Kidney (tissue), 14 donors: ENCODE measurements around the gene EPSTI1. TPM values are rescaled to one million over a fixed set of nuclear protein-coding genes. Genes with fewer than 3 reads are reported as not detected.
A peak's percentile ranks its signal among the peaks of the same experiment; 100 is the strongest.

Experiments used
- DNase-seq, 5 donors: peaks; one replicate each; pipeline ENCODE4 v3.0.0-alpha.2; 2013 to 2020
- FAIRE-seq: peaks from 2 replicates; lab custom pipeline; 2012; peaks lifted over from hg19 to GRCh38; lab: Jason Lieb, UNC
- H3K27ac ChIP-seq, 2 donors: one replicate each; pipeline ENCODE4 v1.7.0; 2013; ENCODE audit warnings: low read depth in 2 of 2, low read length in 2 of 2, inconsistent platforms in 1 of 2
- H3K27me3 ChIP-seq: one replicate; pipeline ENCODE4 v1.7.1; 2013; ENCODE audit warnings: low read length, inconsistent platforms; ENCODE audit not compliant: control insufficient read depth, insufficient read depth
- H3K36me3 ChIP-seq, 3 donors: one replicate each; pipeline versions ENCODE4 v1.7.0 to v1.7.1; 2013; ENCODE audit warnings: low read length in 3 of 3, control low read depth in 1 of 3, inconsistent platforms in 1 of 3; ENCODE audit not compliant: insufficient read depth in 3 of 3, control insufficient read depth in 2 of 3
- H3K4me1 ChIP-seq, 3 donors: one replicate each; pipeline versions ENCODE4 v1.7.0 to v1.7.1; 2013; ENCODE audit warnings: low read length in 3 of 3, inconsistent platforms in 1 of 3, low read depth in 1 of 3; ENCODE audit not compliant: control insufficient read depth in 2 of 3, insufficient read depth in 2 of 3
- H3K4me3 ChIP-seq, 3 donors: one replicate each; pipeline versions ENCODE4 v1.7.0 to v1.8.1; 2013; ENCODE audit warnings: low read length in 3 of 3, control low read depth in 1 of 3, inconsistent platforms in 1 of 3
- H3K9ac ChIP-seq, 3 donors: one replicate each; pipeline versions ENCODE4 v1.7.0 to v1.7.1; 2013; ENCODE audit warnings: low read length in 3 of 3, control low read depth in 1 of 3, inconsistent platforms in 1 of 3
- H3K9me3 ChIP-seq, 3 donors: one replicate each; pipeline versions ENCODE4 v1.7.0 to v1.7.1; 2013; ENCODE audit warnings: low read length in 3 of 3, control low read depth in 1 of 3, inconsistent platforms in 1 of 3; ENCODE audit not compliant: control insufficient read depth in 2 of 3, insufficient read depth in 1 of 3
- CTCF ChIP-seq: IDR thresholded peaks from 3 replicates; pipeline ENCODE4 v1.5.1; 2012; ENCODE audit warnings: mild to moderate bottlenecking, moderate library complexity, borderline replicate concordance; ENCODE audit not compliant: insufficient read depth; ENCODE audit errors: extremely low read depth
- intact Hi-C: fragments of 100-400 bp; cut with DNase I; formaldehyde crosslinking; loops from one replicate; pipeline ENCODE4 v1.11.1; 2022
- polyA plus RNA-seq: library from polyadenylated mRNA; stranded (reverse); fragments of 350-450 nt; fragmentation: Illumina TruSeq; extraction: RNeasy Lipid Tissue Mini Kit (QIAGEN cat#74804); gene quantifications from one replicate; pipeline ENCODE4 v1.2.3, GENCODE V29; 2014; ENCODE audit warnings: low read depth, low replicate concordance; ENCODE audit not compliant: insufficient read depth
- total RNA-seq: library from RNA; stranded (reverse); fragmentation: NEBNext Ultra II Directional; extraction: Animal tissue kit (Norgen Biotek cat#: 25700); gene quantifications from one replicate; pipeline ENCODE4 v1.2.1, GENCODE V29; 2021
- donor health status: control.
- donor health status: control.
- donor health status: control.
- donor health status: control.
- donor health status: control.
- donor health status: DM: yes; HTN: yes; CAD: no.
- donor health status: Normal renal cell carcinoma (clear cell type).

The EPSTI1 gene
- total and polyA plus RNA-seq, 2 donors from 2014 or later: 11.2 to 12.2 TPM

GRCh38 chr13:42967660-42968059 is 24.4 kb downstream of the EPSTI1 start:
- Histone ChIP-seq H3K36me3 (peaks cover 0 to 2% (median 0%) of the 10 kb centered on the region in 3 donors), H3K4me1 (peaks cover 0 to 5% (median 2%) of the 10 kb centered on the region in 3 donors), H3K9ac (no peak overlapping the region), H3K9me3 (no peaks in the 10 kb centered on the region), H3K27ac (no peak overlapping the region), H3K27me3 (no peaks in the 10 kb centered on the region), H3K4me3 (no peak overlapping the region)
- FAIRE-seq (no peak), DNase-seq (no peak)
- intact Hi-C loops: no loop called here
- TF ChIP-seq CTCF: no peak

- H3K27ac ChIP-seq: no peak overlapping the region
- DNase-seq (peak in 3 of 5 donors; percentile 25 to 83 (median 63)), FAIRE-seq (no peak)
- H3K4me3 ChIP-seq: no peak overlapping the region
- intact Hi-C loops: no loop called here
- no peaks in the 10 kb centered on the region for H3K27me3 ChIP-seq
- no peak overlapping the region for H3K9ac ChIP-seq
- H3K9me3 ChIP-seq: no peaks in the 10 kb centered on the region
- peaks cover 0 to 5% (median 0%) of the 10 kb centered on the region in 3 donors for H3K4me1 ChIP-seq
- no peak for TF ChIP-seq CTCF
- H3K36me3 ChIP-seq: peaks cover 0 to 8% (median 8%) of the 10 kb centered on the region in 3 donors
Measured at GRCh38 chr13:42965281-42965680, 26.8 kb downstream of the EPSTI1 start.

- Histone ChIP-seq H3K4me1 (peaks cover 0 to 4% (median 0%) of the 10 kb centered on the region in 3 donors), H3K27ac (no peak overlapping the region), H3K9ac (no peak overlapping the region), H3K4me3 (no peak overlapping the region), H3K36me3 (peaks cover 0 to 8% (median 8%) of the 10 kb centered on the region in 3 donors), H3K9me3 (no peaks in the 10 kb centered on the region), H3K27me3 (no peaks in the 10 kb centered on the region)
- DNase-seq: peak in 2 of 5 donors; percentile 63 to 68
- no peak for FAIRE-seq
- TF ChIP-seq CTCF: no peak
- intact Hi-C loops: no loop called here
Measured at GRCh38 chr13:42964761-42965161, 27.3 kb downstream of the EPSTI1 start.

- TF ChIP-seq CTCF: no peak
- FAIRE-seq (no peak), DNase-seq (no peak)
- Histone ChIP-seq H3K9ac (no peak overlapping the region), H3K27ac (no peak overlapping the region), H3K36me3 (peaks cover 0 to 8% (median 8%) of the 10 kb centered on the region in 3 donors), H3K4me3 (no peak overlapping the region), H3K4me1 (no peaks in the 10 kb centered on the region), H3K27me3 (no peaks in the 10 kb centered on the region), H3K9me3 (no peaks in the 10 kb centered on the region)
- intact Hi-C loops: no loop called here
Measured at GRCh38 chr13:42959615-42960014, 32.4 kb downstream of the EPSTI1 start.
